HG03039 (cell line): Measurements from ENCODE around the gene RNF130.

Experiments used
- ATAC-seq: cut with Tn5 transposase; IDR thresholded peaks from one replicate; pipeline ENCODE4 v1.9.1; 2021; ENCODE audit warnings: mild to moderate bottlenecking, moderate library complexity; ENCODE audit not compliant: unreplicated experiment

RNF130 gene

GRCh38 chr5:180086816-180087399, 15.3 kb upstream of the RNF130 start:
- ATAC-seq = no peak

DNA sequence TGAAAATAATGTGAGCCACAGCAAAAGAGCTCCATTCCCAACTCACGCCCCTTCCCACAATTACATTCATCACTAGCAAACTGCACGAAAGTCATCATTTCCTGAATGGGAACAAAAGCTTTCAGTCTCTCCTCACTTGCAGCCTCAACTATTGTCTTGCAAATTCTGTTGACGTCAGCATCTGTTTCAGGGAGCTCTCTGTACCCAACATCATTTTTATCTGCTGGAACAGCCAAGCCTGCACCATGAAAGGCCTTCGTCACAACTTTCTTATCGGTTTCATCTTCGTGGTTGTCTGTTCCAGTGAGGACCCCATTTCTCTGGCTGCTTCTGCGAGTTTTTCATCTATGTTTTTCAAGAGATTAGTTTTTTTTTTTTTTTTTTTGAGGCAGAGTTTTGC, 14.3 kb upstream of the RNF130 start:
- ATAC-seq = no peak

DNA sequence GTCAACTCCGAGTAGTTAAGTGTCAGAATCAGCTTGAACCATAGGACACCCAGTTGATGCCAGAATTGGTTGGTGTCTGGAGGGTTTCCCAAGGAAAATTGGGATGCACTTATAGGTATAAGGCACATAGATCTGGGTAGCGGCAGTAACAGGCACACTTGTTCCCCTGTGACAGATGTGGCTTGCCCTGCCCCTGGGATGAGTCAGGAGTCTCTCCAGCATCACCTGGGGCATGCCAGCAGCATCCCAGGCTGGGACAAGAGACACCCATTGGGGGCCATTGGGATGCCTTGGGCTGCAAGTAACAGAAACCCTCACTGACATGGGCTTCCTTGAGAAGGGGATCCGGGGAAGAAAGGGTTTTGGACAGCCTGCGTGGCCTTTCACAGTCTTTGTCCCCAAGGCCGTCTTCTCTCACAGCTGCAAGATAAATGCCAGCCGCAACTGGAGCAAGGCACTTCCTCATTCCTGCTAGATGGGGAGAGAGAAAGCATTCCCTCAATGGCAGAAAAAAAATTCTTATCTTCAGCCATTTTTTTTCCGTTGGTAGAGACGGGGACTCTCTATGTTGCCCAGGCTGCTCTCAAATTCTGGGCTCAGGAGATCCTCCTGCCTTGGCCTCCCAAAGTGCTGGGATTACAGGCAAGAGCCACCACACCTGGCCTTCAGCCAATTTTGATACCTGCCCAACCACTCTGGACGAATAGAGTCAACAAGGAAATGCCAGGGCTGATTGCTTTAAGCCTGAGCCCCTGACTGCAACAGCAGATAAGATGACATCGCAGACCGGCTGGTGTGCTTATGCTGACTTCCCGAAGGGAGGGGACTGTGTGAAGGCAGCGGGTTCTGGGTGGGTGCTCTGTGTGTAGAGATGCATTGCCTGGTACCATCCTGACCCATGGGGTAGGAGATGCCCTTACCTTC, 13.3 kb upstream of the RNF130 start:
- ATAC-seq = no peak

DNA sequence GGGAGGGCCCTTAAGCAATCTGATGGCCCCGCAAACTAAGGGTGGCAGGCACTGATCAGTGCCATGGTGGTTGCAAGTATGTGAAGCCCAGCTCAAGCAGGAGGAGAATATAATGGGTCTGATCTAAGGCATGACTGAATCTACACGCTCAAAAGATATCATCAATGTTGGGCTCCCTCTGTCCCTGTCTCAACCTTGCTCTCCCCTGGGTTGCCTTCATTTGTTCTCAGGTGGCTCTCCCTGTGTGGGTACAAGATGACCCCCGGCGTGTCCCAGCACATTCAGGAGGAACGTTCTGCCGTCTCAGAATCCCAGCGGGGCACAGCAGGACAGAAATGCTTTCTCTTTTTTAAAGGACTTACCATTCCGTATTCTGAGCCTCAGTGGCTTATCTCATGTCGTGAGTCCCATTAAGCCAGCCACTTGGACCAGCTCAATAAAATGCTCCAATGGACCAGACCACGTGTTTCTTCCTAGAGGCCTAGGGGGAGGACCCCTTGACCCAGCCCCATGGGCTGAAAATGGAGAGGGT, 12.0 kb upstream of the RNF130 start:
- ATAC-seq = no peak

GRCh38 chr5:180082633-180083420, 11.3 kb upstream of the RNF130 start:
- no peak for ATAC-seq

GRCh38 chr5:180081481-180081880, 9.9 kb upstream of the RNF130 start:
- no peak for ATAC-seq

- ATAC-seq = no peak
Measured at GRCh38 chr5:180080486-180081280, 9.1 kb upstream of the RNF130 start.

DNA sequence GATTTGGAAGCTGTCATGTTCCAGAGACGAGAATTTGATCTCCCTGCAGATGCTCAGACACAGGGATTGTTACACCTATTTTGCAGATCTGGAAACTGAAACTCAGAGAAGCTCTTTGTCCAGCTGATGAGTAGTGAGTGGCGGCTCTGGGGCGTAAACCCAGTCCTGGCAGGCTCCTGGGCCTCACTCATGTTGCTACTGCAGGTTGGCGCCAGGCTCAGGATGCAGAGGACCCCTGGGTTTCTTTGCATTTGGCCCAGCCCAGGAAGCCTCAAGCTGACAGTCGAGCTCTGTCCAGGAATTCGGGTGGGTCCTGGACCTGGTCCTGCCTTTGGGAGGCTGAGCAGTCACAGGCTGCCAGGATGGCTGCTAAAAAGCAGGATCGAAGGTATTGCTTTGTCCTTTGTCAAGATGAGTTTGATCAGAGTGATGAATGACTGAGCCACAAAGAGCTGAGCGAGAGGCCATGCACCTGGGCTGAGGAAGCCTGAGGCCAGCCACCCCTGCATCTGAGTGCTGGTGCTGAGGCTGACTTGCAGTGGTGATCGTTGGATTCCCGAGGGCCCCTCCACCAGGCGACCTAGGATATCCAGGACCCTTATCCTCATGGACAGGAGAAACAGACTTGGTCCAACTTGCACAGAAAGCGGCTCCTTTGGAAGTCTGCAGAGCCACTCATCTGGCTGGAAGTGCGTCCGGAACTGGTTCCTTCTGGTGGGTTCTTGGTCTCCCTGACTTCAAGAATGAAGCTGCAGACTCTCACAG, 8.3 kb upstream of the RNF130 start:
- no peak for ATAC-seq

DNA sequence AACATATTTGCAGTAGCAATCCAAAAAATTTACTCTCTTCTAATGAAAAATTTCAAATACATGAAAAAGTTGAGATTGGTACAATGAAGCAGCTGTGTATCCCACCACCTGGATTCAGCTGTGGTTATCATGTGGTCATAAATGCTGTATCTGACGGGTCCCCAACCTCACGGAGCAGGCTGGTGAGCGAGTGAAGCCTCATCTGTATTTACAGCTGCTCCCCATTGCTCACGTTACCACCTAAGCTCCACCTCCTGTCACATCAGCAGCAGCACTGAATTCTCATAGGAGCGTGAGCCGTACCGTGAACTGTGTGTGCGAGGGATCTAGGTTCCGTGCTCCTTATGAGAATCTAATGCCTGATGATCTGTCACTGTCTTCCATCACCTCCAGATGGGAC, 6.8 kb upstream of the RNF130 start:
- ATAC-seq = no peak

- no peak for ATAC-seq
Measured at GRCh38 chr5:180077594-180078284, 6.2 kb upstream of the RNF130 start.

DNA sequence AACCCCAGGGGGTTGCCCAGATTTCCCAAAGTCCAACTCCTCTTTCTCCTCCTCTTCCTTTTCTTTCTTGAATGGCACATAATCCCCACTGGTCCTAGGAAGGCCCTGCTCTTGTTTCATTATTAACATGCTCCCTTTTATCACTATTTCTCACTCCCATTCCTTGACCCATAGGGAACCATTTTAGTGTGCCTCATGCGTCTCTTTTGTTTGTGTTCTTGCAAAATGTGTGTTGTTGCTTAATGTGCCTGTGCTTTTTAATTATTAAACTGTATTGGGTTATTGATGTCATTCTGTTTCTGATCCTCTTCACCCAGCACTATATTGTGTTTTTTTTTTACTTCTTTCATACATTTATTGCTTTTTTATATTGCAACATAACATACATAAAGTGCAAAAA, 4.1 kb upstream of the RNF130 start:
- ATAC-seq = no peak

GRCh38 chr5:180074462-180074861, 2.9 kb upstream of the RNF130 start:
- ATAC-seq = no peak

- ATAC-seq = no peak
Measured at GRCh38 chr5:180072556-180072955, 997 bp upstream of the RNF130 start.

DNA sequence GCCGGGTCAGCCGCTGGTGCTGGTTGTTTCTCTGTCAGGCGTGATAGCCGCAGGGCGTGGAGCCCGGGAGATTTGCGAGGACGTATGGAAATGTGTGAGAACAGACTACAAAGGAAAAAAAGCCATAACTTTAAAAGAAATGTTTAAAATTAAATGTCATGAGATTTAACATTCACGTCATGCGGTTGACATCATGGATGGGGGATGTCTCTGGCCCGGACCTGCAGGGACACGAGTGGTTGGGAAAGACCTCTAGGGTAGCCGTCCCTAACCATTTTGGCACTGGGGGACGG, 643 bp upstream of the RNF130 start:
- ATAC-seq = no peak

DNA sequence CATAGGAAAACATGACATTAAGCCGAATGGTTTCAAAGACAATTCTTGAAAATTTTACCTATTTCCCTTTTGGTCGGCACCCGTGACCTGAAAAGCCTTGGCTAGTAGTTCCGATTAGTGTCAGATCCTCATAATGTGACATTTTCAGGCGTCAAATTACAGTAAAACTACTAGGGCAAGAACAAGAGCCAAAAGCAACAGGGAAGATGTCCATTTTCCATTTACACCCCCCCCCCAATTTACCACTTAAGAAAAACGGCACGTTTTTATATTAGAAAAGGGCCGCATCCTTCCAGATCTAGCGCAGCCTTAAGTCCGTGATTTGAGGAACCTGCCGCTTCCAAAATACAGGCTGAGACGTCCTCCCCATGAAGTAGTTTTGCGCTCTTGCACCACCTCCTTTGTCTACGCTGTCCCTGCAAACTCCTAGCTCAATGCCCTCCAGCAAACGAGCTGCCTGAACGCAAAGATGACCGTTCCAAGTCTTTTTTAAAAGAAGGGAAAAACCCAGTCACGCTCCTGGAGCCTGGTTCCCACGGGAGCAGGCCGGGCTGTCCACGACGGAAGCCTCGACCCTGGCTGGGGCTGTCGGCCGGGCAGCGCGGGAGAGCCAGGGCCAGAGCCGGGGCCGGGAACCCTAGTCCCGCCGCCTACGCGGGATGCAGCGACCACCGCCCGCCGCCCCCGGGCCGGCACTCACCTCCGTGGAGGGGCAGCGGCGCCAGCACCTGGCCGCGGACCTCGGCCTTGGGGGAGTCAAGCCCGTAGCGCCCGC, 616 bp downstream of the RNF130 start:
- ATAC-seq = no peak

DNA sequence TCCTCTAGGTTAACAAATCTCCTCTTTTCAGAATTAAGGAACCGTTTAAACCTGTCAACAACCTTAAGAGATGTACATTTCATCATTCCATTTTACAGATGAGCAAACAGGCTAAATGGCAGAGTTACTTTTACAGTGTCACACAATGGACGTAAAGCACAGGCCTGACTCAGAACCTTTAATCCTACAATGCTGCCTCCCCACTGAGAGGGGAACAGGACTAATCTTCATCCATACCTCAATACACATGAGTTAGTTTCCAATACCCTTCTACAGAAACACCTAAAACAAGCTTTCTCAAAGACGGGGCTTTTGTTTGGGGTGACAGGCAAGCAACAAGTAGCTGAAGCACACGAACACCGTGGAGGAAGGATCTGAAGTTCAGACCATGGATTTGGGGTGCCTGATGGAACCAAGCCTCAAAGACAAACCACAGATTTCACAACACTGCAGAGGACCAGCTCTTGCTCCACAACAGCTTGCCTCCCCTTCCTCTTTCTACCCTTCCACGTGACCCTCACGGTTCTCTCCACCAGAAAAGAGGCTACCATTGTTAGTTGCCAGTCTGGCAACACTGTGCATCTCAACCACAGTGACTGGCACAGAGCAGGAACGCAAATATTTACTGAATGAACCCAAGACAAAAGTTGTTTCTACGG, 1.8 kb downstream of the RNF130 start:
- ATAC-seq = no peak

DNA sequence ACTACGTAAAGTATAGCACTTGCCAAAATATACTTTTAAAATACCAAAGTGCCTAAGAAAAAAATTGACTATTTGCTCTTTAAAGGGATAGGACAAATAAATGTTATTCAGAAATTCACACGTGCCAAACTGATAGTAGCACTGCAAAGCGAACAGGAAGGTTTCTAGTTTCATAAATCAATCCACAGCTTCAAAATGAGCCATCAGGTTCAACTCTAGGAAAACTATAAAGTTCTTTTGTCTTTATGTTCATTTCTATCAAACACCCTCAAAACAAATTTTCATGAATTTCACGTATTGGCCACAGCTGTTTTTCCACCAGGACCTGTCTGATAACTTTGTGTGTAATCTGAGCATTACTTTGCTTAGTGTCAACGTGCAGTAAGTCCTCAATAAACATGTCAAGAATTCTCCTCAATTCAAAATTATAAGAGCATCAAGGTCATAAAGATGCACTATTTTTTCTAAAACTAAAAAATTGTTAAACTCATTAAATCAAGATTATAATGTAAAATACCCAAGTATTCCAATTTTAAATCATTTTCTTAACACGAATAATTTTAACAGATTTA, 3.0 kb downstream of the RNF130 start:
- ATAC-seq = no peak

GRCh38 chr5:180067986-180068385, 3.6 kb downstream of the RNF130 start:
- no peak for ATAC-seq
